HPDE6-E6E7 (cell line): Measurements from ENCODE around the gene C15orf62.

Source experiments
- DNase-seq: peaks from one replicate; pipeline ENCODE4 v3.0.0; 2011; ENCODE audit warnings: missing footprints; ENCODE audit errors: extremely low spot score

The C15orf62 gene

DNA sequence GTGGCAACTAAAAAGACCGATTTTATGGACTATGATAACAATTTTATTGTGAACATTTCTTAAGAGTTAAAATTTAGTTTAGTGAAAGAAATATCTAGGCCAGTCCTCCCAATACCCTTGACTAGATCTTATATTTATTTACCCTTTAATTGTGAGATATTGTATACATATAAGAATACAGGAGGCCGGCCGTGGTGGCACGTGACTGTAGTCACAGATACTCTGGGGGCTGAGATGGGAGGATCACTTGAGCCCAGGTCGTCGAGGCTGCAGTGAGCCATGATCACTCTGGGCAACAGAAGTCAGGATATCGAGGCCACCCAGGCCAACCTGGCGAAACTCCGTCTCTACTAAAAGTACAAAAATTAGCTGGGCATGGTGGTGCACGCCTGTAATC, 14.0 kb upstream of the C15orf62 start:
- no peak for DNase-seq

DNA sequence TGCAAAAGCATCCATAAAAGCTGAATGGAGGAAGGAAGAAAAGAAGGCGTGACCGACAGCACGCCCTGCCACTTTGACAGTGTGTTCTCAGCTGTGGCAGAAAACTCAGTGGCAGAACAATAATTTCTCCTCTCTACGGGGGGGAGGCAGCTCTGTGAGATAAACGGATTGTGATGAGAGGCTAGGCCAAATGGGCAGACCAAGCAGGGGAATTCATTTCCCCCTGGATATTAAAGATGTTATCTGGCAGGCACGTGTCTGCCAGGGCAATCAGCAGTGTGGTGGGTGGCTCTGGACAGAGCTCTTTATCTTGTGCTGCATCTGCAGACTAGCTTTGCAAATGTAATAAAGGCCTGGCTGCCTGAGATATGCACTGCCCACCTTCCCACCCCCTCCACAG, 12.8 kb upstream of the C15orf62 start:
- no peak for DNase-seq

DNA sequence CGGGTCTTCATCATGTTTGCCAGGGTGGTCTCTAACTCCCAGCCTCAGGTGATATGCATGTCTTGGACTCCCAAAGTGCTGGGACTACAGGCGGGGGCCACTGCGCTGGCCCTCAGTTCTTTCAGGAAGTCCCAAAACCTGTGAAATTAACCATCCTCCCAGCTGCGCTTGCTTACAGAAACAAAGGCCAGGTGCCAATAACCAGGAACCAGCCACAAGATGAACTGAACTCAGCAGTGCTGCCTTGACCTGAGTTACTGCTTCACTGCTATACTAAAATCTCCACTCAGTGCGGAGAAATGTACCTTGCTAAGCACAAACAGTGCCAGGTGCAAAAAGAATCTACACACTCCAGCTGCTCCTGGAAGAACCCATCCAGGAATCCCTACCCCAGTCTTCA, 9.8 kb upstream of the C15orf62 start:
- DNase-seq = no peak

DNA sequence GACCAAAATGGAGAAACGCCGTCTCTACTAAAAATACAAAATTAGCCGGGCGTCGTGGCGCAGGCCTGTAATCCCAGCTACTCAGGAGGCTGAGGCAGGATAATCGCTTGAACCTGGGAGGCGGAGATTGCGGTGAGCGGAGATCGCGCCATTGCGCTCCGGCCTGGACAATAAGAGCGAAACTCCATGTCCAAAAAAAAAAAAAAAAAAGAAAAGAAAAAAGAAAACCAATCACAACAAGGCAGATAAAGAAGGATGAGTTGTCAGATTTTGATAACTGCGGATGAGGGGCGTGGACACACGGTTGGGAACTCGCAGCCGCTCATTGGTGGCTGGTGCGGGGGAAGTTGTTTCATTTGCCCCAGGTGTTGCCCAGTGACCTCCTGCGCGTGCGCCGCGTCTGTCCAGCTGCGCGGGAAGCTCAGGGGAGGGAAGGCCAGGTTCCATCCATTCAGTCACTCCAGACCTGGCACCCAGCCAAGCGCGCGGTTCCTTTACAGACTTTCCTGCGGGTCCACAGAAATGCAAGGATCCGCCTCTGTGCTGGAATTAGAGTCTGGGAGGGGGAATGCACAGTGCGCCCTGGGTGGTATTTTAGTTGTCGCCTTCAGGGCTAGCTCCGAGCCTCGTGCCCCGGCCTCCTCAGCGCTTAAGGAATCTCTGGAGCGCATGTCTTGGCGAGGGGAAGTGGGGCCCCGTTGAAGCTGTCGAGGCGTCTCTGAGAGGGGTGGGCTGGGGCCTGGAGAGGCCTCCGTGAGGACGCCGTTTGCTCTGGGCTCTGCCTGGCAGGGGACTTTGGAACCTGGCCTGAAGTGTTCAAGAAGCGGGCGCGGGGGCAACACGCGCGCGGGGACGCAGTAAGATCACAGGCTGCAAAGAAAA, 6.6 kb upstream of the C15orf62 start:
- no peak for DNase-seq

DNA sequence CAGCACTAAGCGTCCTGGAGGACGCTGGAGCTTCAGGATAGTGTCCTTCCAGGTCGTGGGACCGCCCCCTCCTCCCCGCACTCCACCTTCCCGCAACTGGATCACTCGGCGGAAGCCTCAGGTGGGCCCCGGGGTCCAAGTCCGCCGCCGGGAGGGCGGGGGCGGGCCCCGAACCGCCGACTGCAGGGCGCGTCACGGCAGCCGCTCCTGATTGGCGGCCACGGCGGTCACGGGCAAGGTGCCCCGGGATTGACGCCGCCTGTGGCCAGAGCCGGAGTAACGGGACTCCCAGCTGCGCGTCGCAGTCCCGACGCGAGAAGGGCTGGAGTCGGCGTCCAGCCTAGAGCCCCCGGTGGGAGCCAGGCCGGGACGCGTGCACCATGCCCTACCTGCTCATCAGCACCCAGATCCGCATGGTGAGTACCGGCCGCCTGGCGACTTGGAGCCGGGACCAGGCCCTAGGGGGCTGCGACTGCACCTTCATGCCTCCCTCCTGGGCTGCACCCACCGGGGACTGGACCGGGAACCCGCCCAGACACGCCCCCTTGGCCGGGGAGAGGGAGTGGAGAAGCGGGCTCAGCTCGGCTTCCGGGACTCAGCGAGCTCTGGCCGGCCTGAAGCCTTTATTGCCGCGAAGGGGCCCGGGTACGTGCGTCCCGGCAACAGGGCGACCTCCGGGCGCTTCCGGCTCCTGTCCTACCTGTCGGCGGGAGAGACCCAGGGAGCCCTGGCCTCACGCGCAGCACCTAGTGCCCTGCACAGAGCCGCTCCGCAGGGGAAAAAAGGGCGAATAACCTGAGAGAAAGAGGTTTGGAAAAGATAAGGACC, 5.8 kb upstream of the C15orf62 start, which contains the start of gene GCHFR:
GCHFR (plus strand) TSS at position 268 of the 828 bp plus-strand sequence; CDS start at position 381, 113 bp downstream.
- DNase-seq = no peak

DNA sequence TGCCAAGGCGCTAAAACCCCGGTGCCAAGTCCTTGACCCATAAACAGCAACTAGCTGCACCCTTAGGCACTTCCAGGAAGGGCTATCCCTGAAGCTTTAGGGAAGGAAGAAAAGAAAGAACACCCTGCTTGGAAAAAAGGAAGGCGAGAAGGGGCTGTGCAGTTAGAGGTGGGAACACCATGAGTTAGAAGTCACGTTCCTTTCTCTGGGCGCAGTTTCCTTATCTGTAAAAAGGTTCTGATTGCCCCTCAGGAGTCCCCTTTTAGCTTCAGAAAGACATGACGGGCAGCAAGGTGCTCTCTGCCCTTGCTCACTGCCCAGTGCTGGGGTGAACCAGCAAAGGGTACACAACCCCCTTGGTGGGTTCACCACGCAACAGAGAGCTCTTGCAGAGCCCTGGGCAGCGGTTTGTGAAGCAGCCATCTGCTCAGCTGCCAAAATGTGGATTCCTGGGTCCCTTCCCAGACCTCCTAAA, 5.1 kb upstream of the C15orf62 start:
- no peak for DNase-seq

DNA sequence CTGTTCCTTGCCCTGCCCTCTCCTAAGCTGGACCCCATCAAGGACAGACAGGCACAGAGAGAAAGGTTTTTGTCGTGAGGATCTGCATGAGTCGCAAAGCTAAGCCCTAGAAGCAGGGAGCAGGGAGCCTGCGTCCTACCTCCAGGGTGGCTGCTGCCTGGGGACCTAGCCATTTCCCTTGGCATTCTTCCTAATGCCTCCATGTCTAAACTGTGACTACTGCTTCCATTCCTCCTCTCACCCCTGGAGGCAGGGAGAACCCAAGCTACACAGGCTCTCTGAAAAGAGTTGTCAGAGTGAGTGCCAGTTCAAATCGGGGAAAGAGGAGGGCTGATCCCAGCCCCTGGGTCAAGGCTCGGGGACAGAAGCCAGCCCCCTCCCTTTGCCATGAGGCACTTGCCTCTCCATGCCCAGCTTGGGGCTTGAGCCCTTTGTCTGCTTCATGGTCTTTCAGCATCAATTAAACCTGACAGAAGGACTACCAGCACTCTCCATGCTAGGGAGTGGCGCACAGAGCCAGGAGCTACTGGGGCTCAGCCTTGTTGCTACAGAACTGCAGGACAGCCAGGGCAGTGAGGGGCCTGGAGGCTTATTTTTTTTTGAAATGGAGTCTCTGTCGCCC, 3.5 kb upstream of the C15orf62 start:
- DNase-seq = no peak

DNA sequence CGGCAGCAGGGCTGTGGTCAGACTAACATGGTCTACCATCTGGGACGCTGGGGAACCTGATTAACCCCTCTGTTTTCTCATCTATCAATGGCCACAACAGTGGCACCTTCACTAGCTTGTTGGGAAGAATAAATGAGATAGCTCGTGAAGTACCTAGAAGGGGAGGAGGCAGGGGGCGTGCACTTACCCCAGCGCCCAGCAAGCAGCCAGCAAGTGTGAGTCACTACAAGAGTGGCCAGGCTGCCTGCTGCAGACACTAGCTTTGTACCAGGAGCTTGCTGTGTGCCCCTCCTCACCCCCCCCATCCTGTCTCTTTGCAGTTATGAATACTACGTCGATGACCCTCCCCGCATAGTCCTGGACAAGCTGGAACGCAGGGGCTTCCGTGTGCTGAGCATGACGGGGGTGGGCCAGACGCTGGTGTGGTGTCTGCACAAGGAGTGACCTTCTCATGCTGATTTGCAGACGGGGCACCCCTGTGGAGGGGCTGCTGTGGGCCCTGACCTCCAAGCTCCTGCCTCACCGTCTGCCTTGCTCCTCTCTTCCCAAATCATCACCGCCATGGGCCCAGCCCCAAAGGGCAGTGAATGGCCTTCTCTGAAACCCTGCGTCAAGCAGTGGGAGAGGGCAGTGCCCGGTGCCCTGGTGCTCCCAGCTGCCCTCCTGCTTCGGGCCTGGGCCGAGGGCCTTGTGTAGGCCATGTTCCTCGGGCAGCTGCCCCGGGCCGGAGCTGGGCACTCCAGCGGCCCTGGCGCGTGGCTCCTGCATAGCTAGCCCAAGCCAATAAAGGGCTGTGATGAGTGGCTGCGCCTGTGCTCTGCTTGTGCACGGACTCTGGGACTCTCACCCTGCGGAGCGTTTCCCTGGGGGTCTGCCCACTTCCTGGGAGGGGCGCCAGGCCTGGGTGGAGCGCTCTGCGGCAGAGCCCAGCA, 2.6 kb upstream of the C15orf62 start:
- no peak for DNase-seq

DNA sequence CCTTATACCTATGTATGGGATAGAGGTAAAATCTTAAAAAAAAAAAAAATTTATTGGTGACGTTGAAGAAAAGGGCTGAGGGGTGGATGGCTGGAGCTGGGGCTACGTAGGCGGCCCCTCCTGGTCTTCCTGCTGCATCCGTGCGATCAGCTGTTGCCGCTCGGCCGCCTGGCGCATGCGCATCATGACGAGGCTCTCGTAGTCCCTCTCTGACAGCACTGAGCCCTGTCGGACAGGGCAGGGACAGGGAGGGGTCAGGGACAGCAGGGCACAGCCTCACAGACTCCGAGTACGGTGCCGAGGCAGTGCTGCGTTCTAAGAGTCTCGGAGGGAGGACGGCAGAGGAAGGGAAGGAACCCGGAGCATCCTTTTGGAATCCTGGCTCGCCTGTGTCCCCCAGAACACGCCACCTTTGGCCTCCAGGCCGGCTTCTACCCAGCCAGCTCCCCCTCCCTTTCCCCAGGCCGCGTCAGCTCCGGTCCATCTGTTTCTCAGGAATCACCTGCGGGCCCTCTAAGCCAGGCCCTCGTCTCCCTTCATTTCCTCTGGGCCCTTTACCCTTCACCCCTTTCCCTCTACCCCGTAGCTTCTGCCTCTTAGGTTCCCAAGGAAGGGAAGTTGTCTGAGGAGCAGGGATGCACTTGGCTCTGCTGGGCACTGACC, 1.8 kb upstream of the C15orf62 start:
- no peak for DNase-seq

DNA sequence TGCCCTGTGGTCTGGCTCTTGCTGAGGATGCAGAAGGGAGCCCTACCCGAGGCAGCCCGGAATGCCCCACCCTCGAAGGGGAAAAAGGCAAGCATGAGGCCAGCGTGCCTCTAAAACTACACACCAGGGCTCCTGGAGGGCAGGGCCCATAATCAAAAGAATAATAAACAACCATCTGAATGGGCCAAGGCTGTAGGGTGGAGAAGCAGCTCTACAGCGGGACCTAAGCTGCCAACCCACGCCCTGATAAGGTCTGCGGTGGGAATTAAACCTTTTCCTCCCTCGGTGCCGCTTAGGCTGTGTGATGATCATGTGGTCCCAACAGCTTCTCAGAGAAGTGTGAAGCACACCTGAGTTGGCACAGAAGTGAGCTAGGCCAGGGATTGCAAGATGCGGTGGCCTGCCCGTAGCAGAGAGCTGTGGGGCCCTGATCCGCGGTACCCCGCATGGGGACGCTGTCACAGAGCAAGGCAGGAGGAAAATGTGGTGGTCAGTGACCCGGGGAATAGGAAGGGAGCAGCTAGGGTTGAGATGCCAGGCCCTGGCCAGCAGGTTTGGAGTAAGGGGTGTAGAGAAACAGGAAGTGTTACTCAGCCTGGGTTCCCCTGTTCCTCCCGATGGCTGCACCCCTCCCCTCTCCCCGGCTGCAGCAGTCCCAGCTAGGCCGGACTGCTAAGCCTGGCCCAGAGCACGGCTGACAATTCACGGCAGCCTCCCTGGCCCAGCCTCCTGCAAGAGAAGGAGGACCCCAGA, 1.1 kb upstream of the C15orf62 start:
- no peak for DNase-seq

DNA sequence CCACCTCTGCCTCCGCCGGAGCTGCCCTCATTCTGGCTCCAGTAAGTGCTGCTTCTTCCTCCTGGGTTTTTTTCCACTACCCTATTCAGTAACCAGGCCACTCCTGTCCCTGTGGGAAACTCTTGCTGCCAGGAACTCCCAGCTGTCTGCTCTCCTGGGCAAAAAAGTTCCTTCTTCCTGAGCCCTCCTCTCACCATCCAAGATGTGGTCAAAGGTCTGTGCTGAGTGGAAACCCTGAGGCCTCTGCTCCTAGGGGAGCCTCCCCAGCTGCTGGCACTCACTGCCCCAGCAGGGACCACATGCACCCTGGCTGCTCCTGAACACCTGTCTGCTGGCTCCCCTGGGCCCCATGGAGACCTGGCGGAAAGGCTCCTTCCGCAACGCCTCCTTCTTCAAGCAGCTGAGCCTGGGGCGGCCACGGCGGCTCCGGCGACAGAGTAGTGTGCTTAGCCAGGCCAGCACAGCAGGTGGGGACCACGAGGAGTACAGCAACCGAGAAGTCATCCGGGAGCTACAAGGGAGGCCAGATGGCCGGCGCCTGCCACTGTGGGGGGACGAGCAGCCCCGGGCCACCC, 454 bp downstream of the C15orf62 start:
- no peak for DNase-seq

DNA sequence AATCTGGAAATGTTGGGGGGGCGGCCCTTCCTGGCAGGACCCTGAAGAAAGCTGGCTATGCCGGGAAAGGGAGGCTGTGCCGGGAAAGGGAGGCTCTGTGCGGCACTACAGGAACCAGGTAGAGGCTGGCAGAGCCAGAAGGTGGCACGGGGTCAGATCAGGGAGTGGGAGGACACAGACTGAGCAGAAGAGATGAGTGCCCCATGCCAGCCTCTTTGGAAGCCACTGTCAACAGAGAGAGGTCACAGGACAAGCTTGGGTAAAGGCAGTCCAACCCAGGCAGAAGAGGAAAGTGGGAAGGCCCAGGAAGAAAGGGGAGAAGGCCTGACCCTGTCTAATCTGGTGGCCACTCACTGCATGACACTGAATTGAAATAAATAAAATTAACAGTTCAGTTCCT, 1.5 kb downstream of the C15orf62 start:
- DNase-seq = no peak

DNA sequence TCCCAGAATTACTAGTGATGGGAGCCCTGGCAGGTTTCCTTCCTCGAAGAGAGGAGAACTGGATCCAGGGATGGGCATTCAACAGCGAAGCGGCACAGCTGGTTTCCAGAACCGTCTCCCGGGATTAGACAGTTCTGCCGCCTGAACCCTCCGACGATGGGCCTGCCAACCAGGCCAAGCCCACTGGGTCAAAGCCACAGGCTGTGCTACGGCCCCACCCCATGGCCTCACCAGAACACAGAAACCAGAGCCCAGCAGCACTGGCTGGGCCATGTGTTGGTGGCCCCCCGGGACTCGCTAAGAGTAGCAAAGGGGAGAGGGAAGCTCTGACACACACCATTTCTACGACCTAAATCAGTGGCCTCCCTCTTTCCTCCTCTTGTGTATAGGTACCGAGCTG, 2.2 kb downstream of the C15orf62 start:
- no peak for DNase-seq

DNA sequence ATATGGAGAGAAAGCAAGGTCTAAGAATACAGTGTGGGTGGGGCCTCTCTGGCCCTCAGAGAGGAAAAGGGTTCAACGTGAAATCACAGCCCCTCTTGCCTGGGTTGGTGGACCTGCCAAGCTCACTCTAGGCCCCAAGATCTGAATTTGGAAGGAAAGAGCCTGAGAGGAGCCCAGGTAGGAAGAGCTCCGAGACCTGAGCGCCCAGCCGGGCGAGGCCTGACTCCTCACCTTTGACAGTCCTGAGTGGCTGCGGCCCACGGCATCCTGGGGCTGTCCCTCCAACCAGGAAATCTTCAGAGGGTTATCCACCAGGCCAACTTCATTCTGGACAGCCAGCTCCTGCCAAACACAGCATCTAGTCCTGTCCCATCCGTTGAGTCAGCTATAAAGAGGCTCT, 3.7 kb downstream of the C15orf62 start:
- no peak for DNase-seq

DNA sequence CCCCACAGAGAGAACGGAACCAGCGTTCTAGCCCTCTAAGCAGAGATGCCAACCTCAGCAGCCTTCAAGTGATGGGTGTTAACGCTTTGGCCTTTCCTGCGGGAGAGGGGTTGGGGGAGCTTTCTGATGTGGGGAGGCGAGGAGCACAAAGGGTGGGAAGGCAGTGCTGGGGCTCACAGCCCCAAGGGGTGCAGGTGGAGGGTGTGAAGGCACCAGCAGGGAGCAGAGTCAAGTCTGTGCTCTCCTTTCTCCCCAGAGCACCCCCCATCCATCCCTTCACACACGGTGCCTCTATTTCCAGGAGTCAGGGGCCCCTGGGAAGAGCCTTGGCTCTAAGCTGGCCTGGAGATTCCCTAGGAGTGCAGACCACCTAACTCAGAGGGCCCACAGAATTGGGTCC, 4.1 kb downstream of the C15orf62 start:
- no peak for DNase-seq

DNA sequence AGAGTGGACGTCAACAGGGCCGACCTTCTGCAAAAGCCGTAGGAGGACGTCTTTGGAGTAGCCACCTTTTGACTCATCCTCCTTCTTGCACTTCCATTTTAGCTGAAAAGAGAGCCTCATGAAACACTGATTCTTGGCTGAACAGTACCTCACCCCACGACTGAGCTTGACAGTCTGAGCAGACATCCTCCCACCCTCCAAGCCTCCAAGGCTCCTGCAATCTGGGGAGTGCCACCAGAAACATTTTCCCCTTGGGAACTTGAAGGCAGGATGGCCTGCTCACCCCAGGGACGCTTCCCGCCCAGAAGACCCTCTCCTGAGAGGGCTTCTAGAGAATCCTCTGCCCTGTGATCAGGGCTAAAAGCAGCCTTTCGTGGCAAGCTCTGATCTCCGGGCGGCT, 5.2 kb downstream of the C15orf62 start:
- DNase-seq = no peak

DNA sequence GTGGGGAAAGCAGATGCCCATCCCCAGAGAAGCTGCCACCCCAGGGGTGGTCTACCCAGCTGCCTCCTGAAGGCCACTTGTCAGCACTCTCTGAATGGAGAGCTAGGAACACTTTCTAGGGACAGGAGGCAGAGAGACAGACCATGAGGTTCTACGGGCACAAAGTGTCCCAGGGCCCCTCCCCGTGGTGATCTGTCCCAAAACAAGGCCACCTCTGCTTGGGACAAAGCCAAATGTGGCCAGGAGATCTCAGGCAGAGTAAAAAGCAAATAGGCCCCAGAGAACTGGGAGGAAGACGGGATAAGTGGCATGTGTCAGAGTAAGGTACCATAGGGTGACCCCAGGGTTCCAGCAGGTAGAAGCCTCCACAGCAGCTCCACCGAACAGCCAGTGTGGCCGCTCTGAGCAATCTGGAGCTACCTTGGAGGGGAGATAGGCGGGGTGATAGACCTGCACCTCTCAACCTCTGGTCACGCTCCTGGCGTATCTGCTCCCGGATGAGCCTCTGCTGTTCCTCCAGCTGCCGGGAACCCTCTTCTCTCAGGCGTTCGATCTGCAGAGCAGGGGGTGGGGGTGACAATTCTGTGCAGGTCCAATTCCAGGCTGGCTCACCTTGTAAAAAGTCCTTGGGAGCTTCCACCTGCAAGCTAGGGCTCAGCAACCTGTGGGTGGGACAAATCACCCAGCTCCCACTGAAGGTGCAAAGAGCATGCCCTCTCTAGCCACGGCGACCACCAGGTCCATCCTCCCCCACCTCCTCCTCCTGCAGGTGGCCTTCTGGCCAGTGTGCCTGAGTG, 6.2 kb downstream of the C15orf62 start:
- DNase-seq = no peak

DNA sequence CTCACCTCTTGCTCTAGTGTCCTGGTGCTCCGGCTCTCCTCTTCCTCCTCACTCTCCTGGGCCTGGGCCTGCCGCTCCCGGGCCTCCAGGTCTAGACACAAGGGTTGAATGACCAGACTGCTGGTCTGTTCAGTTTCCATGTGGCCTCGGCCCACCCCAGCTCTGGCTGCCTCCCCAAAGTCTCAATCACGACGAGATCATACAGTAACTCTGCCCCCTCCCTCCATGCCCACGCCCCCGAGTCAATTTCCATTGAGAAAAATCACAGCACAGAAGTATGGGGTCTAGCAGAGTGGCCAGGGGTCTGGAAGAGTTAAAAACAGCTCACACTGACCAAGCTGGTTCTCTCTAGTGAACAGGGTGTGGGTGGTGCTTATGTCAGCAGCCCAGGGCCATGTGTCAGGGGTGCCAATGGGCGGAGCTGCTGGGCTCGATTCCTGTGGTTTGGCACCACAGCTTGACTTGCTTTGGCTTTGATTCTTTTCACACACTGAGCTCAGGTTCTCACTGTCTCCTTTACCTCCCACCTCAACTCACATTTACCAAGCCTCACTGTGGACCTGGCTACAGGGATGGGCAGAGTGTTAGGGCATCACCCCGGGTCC, 6.9 kb downstream of the C15orf62 start:
- DNase-seq = no peak
